ENCODE measurements around the gene LGALS7B.
"Not testable (repeated sequence)": the region's sequence is repeated elsewhere in the genome, so short reads cannot be mapped to it uniquely, and the experiment has no call there.

LGALS7B gene

GRCh38 chr19:38771569-38771968 is 17.4 kb upstream of the LGALS7B start:
- not testable (repeated sequence) for H3K36me3 ChIP-seq (ENCODE audit: insufficient read depth, low read length); H3K4me2 ChIP-seq (ENCODE audit: low read length); H3K27me3 ChIP-seq (ENCODE audit: insufficient read depth, low read length); H3K4me3 ChIP-seq (ENCODE audit: low read depth, low read length, poor library complexity, severe bottlenecking); H4K20me1 ChIP-seq (ENCODE audit: insufficient read depth, low read length); H3K9ac ChIP-seq (ENCODE audit: low read length); H3K79me2 ChIP-seq (ENCODE audit: insufficient read depth, low read length); H3K9me2 ChIP-seq (ENCODE audit: low read depth, low read length); H3K9me3 ChIP-seq (ENCODE audit: low read length); H3K27ac ChIP-seq (ENCODE audit: low read depth, low read length, poor library complexity, severe bottlenecking); H3F3A ChIP-seq (ENCODE audit: insufficient read depth, low read length); H2AFZ ChIP-seq (ENCODE audit: low read length)
- H3K4me1 ChIP-seq (ENCODE audit: insufficient read depth, low read length, severe bottlenecking) = peaks cover 14% of the 10 kb centered on the region

GRCh38 chr19:38773469-38774177 is 15.4 kb upstream of the LGALS7B start, which contains the start of gene LGALS7:
Gene LGALS7, minus strand, starts transcription at chr19:38773517. Its CDS starts 25 bp downstream, at chr19:38773492.
- Histone ChIP-seq H3K9me2 (ENCODE audit: low read depth, low read length) (no peaks in the 10 kb centered on the region), H3F3A (ENCODE audit: insufficient read depth, low read length) (no peaks in the 10 kb centered on the region), H3K36me3 (ENCODE audit: insufficient read depth, low read length) (no peaks in the 10 kb centered on the region), H3K79me2 (ENCODE audit: insufficient read depth, low read length) (no peaks in the 10 kb centered on the region), H3K27ac (ENCODE audit: low read depth, low read length, poor library complexity, severe bottlenecking) (no peak within 1 kb of the TSS), H4K20me1 (ENCODE audit: insufficient read depth, low read length) (no peaks in the 10 kb centered on the region), H3K4me2 (ENCODE audit: low read length) (no peak within 1 kb of the TSS), H3K4me3 (ENCODE audit: low read depth, low read length, poor library complexity, severe bottlenecking) (no peak within 1 kb of the TSS), H3K4me1 (ENCODE audit: insufficient read depth, low read length, severe bottlenecking) (peaks cover 14% of the 10 kb centered on the region), H3K27me3 (ENCODE audit: insufficient read depth, low read length) (no peaks in the 10 kb centered on the region), H2AFZ (ENCODE audit: low read length) (no peak within 1 kb of the TSS), H3K9me3 (ENCODE audit: low read length) (no peaks in the 10 kb centered on the region), H3K9ac (ENCODE audit: low read length) (no peak within 1 kb of the TSS)
- TF ChIP-seq CTCF (IDR thresholded peaks at IDR 0.05; ENCODE audit: low read length) (no peak), EZH2 (IDR thresholded peaks at IDR 0.05; ENCODE audit: borderline replicate concordance, low read length) (no peak)

GRCh38 chr19:38774181-38774950 is 14.6 kb upstream of the LGALS7B start:
- no peaks in the 10 kb centered on the region for H3K36me3 ChIP-seq (ENCODE audit: insufficient read depth, low read length)
- peaks cover 10% of the 10 kb centered on the region for H3K4me1 ChIP-seq (ENCODE audit: insufficient read depth, low read length, severe bottlenecking)
- H3K79me2 ChIP-seq (ENCODE audit: insufficient read depth, low read length) = no peaks in the 10 kb centered on the region
- no peak overlapping the region for H3K4me2 ChIP-seq (ENCODE audit: low read length)
- H3K27me3 ChIP-seq (ENCODE audit: insufficient read depth, low read length) = no peaks in the 10 kb centered on the region
- H3K4me3 ChIP-seq (ENCODE audit: low read depth, low read length, poor library complexity, severe bottlenecking) = no peak overlapping the region
- H3F3A ChIP-seq (ENCODE audit: insufficient read depth, low read length) = no peaks in the 10 kb centered on the region
- H3K9ac ChIP-seq (ENCODE audit: low read length) = no peak overlapping the region
- TF ChIP-seq EZH2 (IDR thresholded peaks at IDR 0.05; ENCODE audit: borderline replicate concordance, low read length) (no peak), CTCF (IDR thresholded peaks at IDR 0.05; ENCODE audit: low read length) (no peak)
- no peaks in the 10 kb centered on the region for H4K20me1 ChIP-seq (ENCODE audit: insufficient read depth, low read length)
- H3K9me3 ChIP-seq (ENCODE audit: low read length) = no peaks in the 10 kb centered on the region
- H2AFZ ChIP-seq (ENCODE audit: low read length) = no peak overlapping the region
- no peaks in the 10 kb centered on the region for H3K9me2 ChIP-seq (ENCODE audit: low read depth, low read length)
- no peak overlapping the region for H3K27ac ChIP-seq (ENCODE audit: low read depth, low read length, poor library complexity, severe bottlenecking)

Data from OCI-LY1 (cell line).